Measurements from ENCODE around the gene FARP2. TPM values are rescaled to one million over a fixed set of nuclear protein-coding genes. Genes with fewer than 3 reads are reported as not detected.
A peak's percentile ranks its signal among the peaks of the same experiment; 100 is the strongest.

Gene FARP2
- total and polyA plus RNA-seq, 2 of the 13 experiments (the other 11 are each of a cell fraction or from before 2014, with no cell fraction given): 28.0 to 45.4 TPM

GRCh38 chr2:241315093-241315878 is 40.8 kb upstream of the FARP2 start, which contains the start of gene HDLBP (continued):
- no peak for TF ChIP-seq ZNF512 (CRISPR knock-in tag; IDR thresholded peaks at IDR 0.05)
- TF ChIP-seq ZNF234 (CRISPR knock-in tag; conservative IDR thresholded peaks at IDR 0.05): 0 out of 2 replicates have a peak, but pooled peaks have one; percentile 47
- TF ChIP-seq ZNF652 (CRISPR knock-in tag; IDR thresholded peaks at IDR 0.05; ENCODE audit: borderline replicate concordance, low read depth): no peak
- TF ChIP-seq MIER3 (CRISPR knock-in tag; IDR thresholded peaks at IDR 0.05; ENCODE audit: borderline replicate concordance): peak; percentile 57
- TF ChIP-seq ZNF549 (CRISPR knock-in tag; IDR thresholded peaks at IDR 0.05): no peak
- TF ChIP-seq SMAD9 (CRISPR knock-in tag; IDR thresholded peaks at IDR 0.05): 0 out of 2 replicates have a peak, but pooled peaks have one; percentile 89
- TF ChIP-seq KDM3A (CRISPR knock-in tag; IDR thresholded peaks at IDR 0.05; ENCODE audit: low read depth): peak; percentile 93
- TF ChIP-seq ISX (CRISPR knock-in tag; conservative IDR thresholded peaks at IDR 0.05): no peak
- TF ChIP-seq IKZF4 (CRISPR knock-in tag; IDR thresholded peaks at IDR 0.05; ENCODE audit: borderline replicate concordance, low read depth, not compliant biosample characterization): no peak
- peak; percentile 88 for TF ChIP-seq THAP8 (CRISPR knock-in tag; IDR thresholded peaks at IDR 0.05; ENCODE audit: borderline replicate concordance)
- TF ChIP-seq, protein P1, sequence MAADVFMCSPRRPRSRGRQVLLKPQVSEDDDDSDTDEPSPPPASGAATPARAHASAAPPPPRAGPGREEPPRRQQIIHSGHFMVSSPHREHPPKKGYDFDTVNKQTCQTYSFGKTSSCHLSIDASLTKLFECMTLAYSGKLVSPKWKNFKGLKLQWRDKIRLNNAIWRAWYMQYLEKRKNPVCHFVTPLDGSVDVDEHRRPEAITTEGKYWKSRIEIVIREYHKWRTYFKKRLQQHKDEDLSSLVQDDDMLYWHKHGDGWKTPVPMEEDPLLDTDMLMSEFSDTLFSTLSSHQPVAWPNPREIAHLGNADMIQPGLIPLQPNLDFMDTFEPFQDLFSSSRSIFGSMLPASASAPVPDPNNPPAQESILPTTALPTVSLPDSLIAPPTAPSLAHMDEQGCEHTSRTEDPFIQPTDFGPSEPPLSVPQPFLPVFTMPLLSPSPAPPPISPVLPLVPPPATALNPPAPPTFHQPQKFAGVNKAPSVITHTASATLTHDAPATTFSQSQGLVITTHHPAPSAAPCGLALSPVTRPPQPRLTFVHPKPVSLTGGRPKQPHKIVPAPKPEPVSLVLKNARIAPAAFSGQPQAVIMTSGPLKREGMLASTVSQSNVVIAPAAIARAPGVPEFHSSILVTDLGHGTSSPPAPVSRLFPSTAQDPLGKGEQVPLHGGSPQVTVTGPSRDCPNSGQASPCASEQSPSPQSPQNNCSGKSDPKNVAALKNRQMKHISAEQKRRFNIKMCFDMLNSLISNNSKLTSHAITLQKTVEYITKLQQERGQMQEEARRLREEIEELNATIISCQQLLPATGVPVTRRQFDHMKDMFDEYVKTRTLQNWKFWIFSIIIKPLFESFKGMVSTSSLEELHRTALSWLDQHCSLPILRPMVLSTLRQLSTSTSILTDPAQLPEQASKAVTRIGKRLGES (CRISPR knock-in tag; IDR thresholded peaks at IDR 0.05; ENCODE audit: borderline replicate concordance): 0 out of 2 replicates have a peak, but pooled peaks have one; percentile 77
- peak; percentile 72 for TF ChIP-seq AHDC1 (CRISPR knock-in tag; IDR thresholded peaks at IDR 0.05; ENCODE audit: borderline replicate concordance)
- TF ChIP-seq ZNF563 (CRISPR knock-in tag; IDR thresholded peaks at IDR 0.05): peak; percentile 82
- peak; percentile 26; the same call in 1 of the 2 replicates for TF ChIP-seq NKX3-1 (CRISPR knock-in tag; IDR thresholded peaks at IDR 0.05)
- TF ChIP-seq, protein P2, sequence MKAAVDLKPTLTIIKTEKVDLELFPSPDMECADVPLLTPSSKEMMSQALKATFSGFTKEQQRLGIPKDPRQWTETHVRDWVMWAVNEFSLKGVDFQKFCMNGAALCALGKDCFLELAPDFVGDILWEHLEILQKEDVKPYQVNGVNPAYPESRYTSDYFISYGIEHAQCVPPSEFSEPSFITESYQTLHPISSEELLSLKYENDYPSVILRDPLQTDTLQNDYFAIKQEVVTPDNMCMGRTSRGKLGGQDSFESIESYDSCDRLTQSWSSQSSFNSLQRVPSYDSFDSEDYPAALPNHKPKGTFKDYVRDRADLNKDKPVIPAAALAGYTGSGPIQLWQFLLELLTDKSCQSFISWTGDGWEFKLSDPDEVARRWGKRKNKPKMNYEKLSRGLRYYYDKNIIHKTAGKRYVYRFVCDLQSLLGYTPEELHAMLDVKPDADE (CRISPR knock-in tag; IDR thresholded peaks at IDR 0.05): 0 out of 2 replicates have a peak, but pooled peaks have one; percentile 90
- peak; percentile 42; the same call in 1 of the 2 replicates for TF ChIP-seq BHLHE40 (IDR thresholded peaks at IDR 0.05; ENCODE audit: low read length)

All from HepG2 (cell line).